H1 (cell line): Measurements from ENCODE around the gene ZNF629. TPM values are rescaled to one million over a fixed set of nuclear protein-coding genes. Genes with fewer than 3 reads are reported as not detected.

Experiments
- CTCF ChIA-PET: fragments of 300-600 bp; sonication (Branson Sonifier 250); formaldehyde crosslinking; loops from one replicate; lab custom pipeline; 2021; ENCODE audit not compliant: partially characterized antibody; lab: Charles Lee
- POLR2A ChIA-PET: fragments of 300-600 bp; sonication (Branson Sonifier 250); formaldehyde crosslinking; loops from one replicate; lab custom pipeline; 2021; ENCODE audit warnings: inconsistent platforms; ENCODE audit not compliant: partially characterized antibody; lab: Charles Lee
- DNase-seq, 2 experiments: peaks; one replicate each; pipeline versions ENCODE4 v3.0.0 to v3.0.0-alpha.2; 2010 to 2022; ENCODE audit warnings: low spot score in 2 of 2, low read depth in 1 of 2, mixed read lengths in 1 of 2
- FAIRE-seq: peaks from 2 replicates; lab custom pipeline; 2011; peaks lifted over from hg19 to GRCh38; lab: Jason Lieb, UNC
- H2AFZ ChIP-seq: 2 replicates; pipeline ENCODE4 v1.8.1; 2012; ENCODE audit warnings: low read length, inconsistent platforms
- H2AK5ac ChIP-seq: 2 replicates; pipeline ENCODE4 v1.6.1; 2013; ENCODE audit warnings: low read depth, low read length
- H2BK120ac ChIP-seq: replicated peaks from 2 replicates; pipeline ENCODE3; 2013; ENCODE audit warnings: low read depth, low read length, inconsistent platforms
- H2BK12ac ChIP-seq: 2 replicates; pipeline ENCODE4 v1.6.1; 2013; ENCODE audit warnings: low read depth, low read length
- H2BK15ac ChIP-seq: 2 replicates; pipeline ENCODE4 v1.6.1; 2013; ENCODE audit warnings: low read length
- H2BK20ac ChIP-seq: 2 replicates; pipeline ENCODE4 v1.6.1; 2013; ENCODE audit warnings: low read length
- H2BK5ac ChIP-seq: 2 replicates; pipeline ENCODE4 v1.6.1; 2013; ENCODE audit warnings: low read depth, low read length
- H3K14ac ChIP-seq: 2 replicates; pipeline ENCODE4 v1.6.1; 2013; ENCODE audit warnings: inconsistent platforms; ENCODE audit not compliant: insufficient read length
- H3K18ac ChIP-seq: 2 replicates; pipeline ENCODE4 v1.6.1; 2013; ENCODE audit warnings: low read length; ENCODE audit errors: extremely low read depth
- H3K23ac ChIP-seq: 2 replicates; pipeline ENCODE4 v1.6.1; 2013; ENCODE audit warnings: inconsistent platforms; ENCODE audit not compliant: insufficient read length
- H3K23me2 ChIP-seq: 2 replicates; pipeline ENCODE4 v1.6.1; 2013; ENCODE audit warnings: low read depth, low read length
- H3K27ac ChIP-seq: 2 replicates; pipeline ENCODE4 v1.6.1; 2011; ENCODE audit warnings: low read depth, low read length, inconsistent platforms
- H3K27me3 ChIP-seq, 4 experiments: replicated peaks in 1 of 4; 1 replicate in 1 of 4; 2 replicates in 3 of 4; pipeline versions ENCODE4 v1.6.1 to v1.8.1; 2011 to 2013; ENCODE audit warnings: low read length in 3 of 4, mild to moderate bottlenecking in 3 of 4, inconsistent platforms in 2 of 4, mixed read lengths in 2 of 4, moderate library complexity in 1 of 4; ENCODE audit not compliant: control insufficient read depth in 3 of 4, insufficient read depth in 3 of 4; ENCODE audit errors: extremely low read depth in 1 of 4
- H3K36me3 ChIP-seq, 4 experiments: 2 replicates each; pipeline versions ENCODE4 v1.6.1 to v1.8.1; 2011 to 2013; ENCODE audit warnings: mild to moderate bottlenecking in 4 of 4, low read length in 3 of 4, moderate library complexity in 2 of 4, control low read depth in 1 of 4, inconsistent platforms in 1 of 4; ENCODE audit not compliant: insufficient read depth in 4 of 4, control insufficient read depth in 2 of 4
- H3K4ac ChIP-seq: replicated peaks from 2 replicates; pipeline ENCODE3; 2013; ENCODE audit warnings: low read length, low read depth, mixed read lengths, inconsistent platforms; ENCODE audit not compliant: insufficient read length
- H3K4me1 ChIP-seq, 4 experiments: replicated peaks in 1 of 4; 1 replicate in 1 of 4; 2 replicates in 3 of 4; pipeline versions ENCODE4 v1.6.1 to v1.8.1; 2011 to 2013; ENCODE audit warnings: low read length in 3 of 4, inconsistent platforms in 2 of 4, mixed read lengths in 1 of 4; ENCODE audit not compliant: insufficient read depth in 4 of 4, control insufficient read depth in 3 of 4
- H3K4me2 ChIP-seq, 2 experiments: 2 replicates each; pipeline versions ENCODE4 v1.6.1 to v1.8.1; 2011 to 2013; ENCODE audit warnings: low read depth in 2 of 2, low read length in 2 of 2, control low read depth in 1 of 2, inconsistent platforms in 1 of 2, mild to moderate bottlenecking in 1 of 2; ENCODE audit not compliant: insufficient read depth in 1 of 2
- H3K4me3 ChIP-seq, 4 experiments: fragments of 200-600, 300-600 bp in 1 of 4; sonication (generic), shearing (Covaris generic), sonication (Bioruptor Twin) in 1 of 4; 2 replicates each; pipeline versions ENCODE4 v1.5.1 to v1.8.1; 2011 to 2016; ENCODE audit warnings: low read length in 4 of 4, low read depth in 3 of 4, control low read depth in 2 of 4, inconsistent platforms in 2 of 4, mild to moderate bottlenecking in 2 of 4, mixed read lengths in 1 of 4, moderate library complexity in 1 of 4; ENCODE audit not compliant: insufficient read depth in 2 of 4; ENCODE audit errors: extremely low read depth in 1 of 4
- H3K56ac ChIP-seq: replicated peaks from 2 replicates; pipeline ENCODE3; 2013; ENCODE audit warnings: low read depth, mild to moderate bottlenecking, mixed read lengths, low read length, inconsistent platforms; ENCODE audit not compliant: insufficient read length
- H3K79me1 ChIP-seq: 2 replicates; pipeline ENCODE4 v1.6.1; 2013; ENCODE audit warnings: low read depth, low read length, control low read depth
- H3K79me2 ChIP-seq, 2 experiments: 2 replicates each; pipeline versions ENCODE4 v1.6.1 to v1.8.1; 2012 to 2013; ENCODE audit warnings: low read length in 2 of 2, mild to moderate bottlenecking in 2 of 2, inconsistent platforms in 1 of 2; ENCODE audit not compliant: insufficient read depth in 2 of 2, control insufficient read depth in 1 of 2
- H3K9ac ChIP-seq, 4 experiments: replicated peaks in 1 of 4; 1 replicate in 1 of 4; 2 replicates in 3 of 4; pipeline versions ENCODE4 v1.6.1 to v1.8.1; 2011 to 2013; ENCODE audit warnings: low read depth in 3 of 4, low read length in 3 of 4, control low read depth in 2 of 4, mild to moderate bottlenecking in 2 of 4, moderate library complexity in 2 of 4, inconsistent platforms in 1 of 4; ENCODE audit errors: extremely low read depth in 1 of 4
- H3K9me3 ChIP-seq, 2 experiments: 2 replicates each; pipeline versions ENCODE4 v1.6.1 to v1.8.1; 2012 to 2013; ENCODE audit warnings: mild to moderate bottlenecking in 2 of 2, moderate library complexity in 2 of 2, control low read depth in 1 of 2, inconsistent platforms in 1 of 2, low read depth in 1 of 2, low read length in 1 of 2, mixed read lengths in 1 of 2; ENCODE audit not compliant: insufficient read depth in 2 of 2
- H4K20me1 ChIP-seq, 2 experiments: replicated peaks in 1 of 2; 2 replicates each; pipeline versions ENCODE3 to v1.8.1; 2011 to 2013; ENCODE audit warnings: inconsistent platforms in 2 of 2, low read length in 2 of 2, mild to moderate bottlenecking in 1 of 2; ENCODE audit not compliant: insufficient read depth in 2 of 2, control insufficient read depth in 1 of 2
- H4K5ac ChIP-seq: 2 replicates; pipeline ENCODE4 v1.6.1; 2013; ENCODE audit warnings: low read length, low read depth, mixed read lengths, inconsistent platforms; ENCODE audit not compliant: insufficient read length
- H4K8ac ChIP-seq: 2 replicates; pipeline ENCODE4 v1.8.0; 2013; ENCODE audit warnings: mild to moderate bottlenecking, moderate library complexity, low read length, inconsistent platforms; ENCODE audit not compliant: insufficient read depth; ENCODE audit errors: extremely low read depth
- H4K91ac ChIP-seq: replicated peaks from 2 replicates; pipeline ENCODE3; 2013; ENCODE audit warnings: low read length, mixed read lengths, inconsistent platforms; ENCODE audit not compliant: insufficient read length
- KDM5A ChIP-seq: fragments of 200-600 bp; IDR thresholded peaks from 2 replicates; pipeline ENCODE4 v1.7.1; 2012; ENCODE audit warnings: mild to moderate bottlenecking, low read length, inconsistent platforms, mixed read lengths
- POLR2AphosphoS5 ChIP-seq: IDR thresholded peaks from 2 replicates; pipeline ENCODE4 v1.6.1; 2011; ENCODE audit warnings: low read depth, low read length
- RFX5 ChIP-seq: IDR thresholded peaks from 2 replicates; pipeline ENCODE4 v1.6.1; 2011; ENCODE audit warnings: low read depth, low read length, improper control_type of control experiment, borderline replicate concordance
- SIX5 ChIP-seq: IDR thresholded peaks from 2 replicates; pipeline ENCODE4 v1.6.1; 2011; ENCODE audit warnings: mild to moderate bottlenecking, low read depth, low read length
- YY1 ChIP-seq: IDR thresholded peaks from 2 replicates; pipeline ENCODE4 v1.6.1; 2011; ENCODE audit warnings: low read depth, mild to moderate bottlenecking, low read length
- WGBS, 2 experiments: shearing (Covaris generic) in 1 of 2; methylation state at CpG; one replicate each; pipeline versions ENCODE4 v1.1.6 to v1.1.7; 2013 to 2015; ENCODE audit warnings: low lambda C conversion rate in 2 of 2, mixed read lengths in 2 of 2, inconsistent platforms in 1 of 2, low coverage in 1 of 2, missing lambda C conversion rate in 1 of 2; ENCODE audit not compliant: insufficient replicate concordance in 2 of 2, insufficient coverage in 1 of 2, insufficient read length in 1 of 2; ENCODE audit errors: extremely low coverage in 1 of 2, missing lambda C conversion rate in 1 of 2; 5-methylcytosine and 5-hydroxymethylcytosine counted together
- polyA plus RNA-seq, 7 experiments: library from polyadenylated mRNA; depleted of rRNA in 3 of 7; stranded (reverse) in 5 of 7; unstranded in 2 of 7; fragments of >200 nt in 5 of 7; fragments of 200-250 nt in 2 of 7; gene quantifications; 1 replicate in 5 of 7; 2 replicates in 1 of 7; 4 replicates in 1 of 7; pipeline versions ENCODE4 v1.2.1 to v1.2.3, GENCODE V29; 2011 to 2013; ENCODE audit warnings: missing spikeins in 2 of 7, mixed read lengths in 2 of 7
- total RNA-seq: library from RNA; stranded (reverse); fragmentation: NEBNext Ultra II Directional; extraction: Animal tissue kit (Norgen Biotek cat#: 25700); gene quantifications from 2 replicates; pipeline ENCODE4 v1.2.1, GENCODE V29; 2021

ZNF629 gene
- total and polyA plus RNA-seq, 2 of the 8 experiments (the other 6 are each of a cell fraction or from before 2014, with no cell fraction given), result 11.0 to 19.5 TPM

GRCh38 chr16:30753596-30753995 is 33.4 kb downstream of the ZNF629 start:
- Histone ChIP-seq H3K36me3 (peaks cover 6 to 29% (median 23%) of the 10 kb centered on the region in 4 experiments; a peak in 5 of 8 replicates), H3K4me3 (no peak overlapping the region), H2BK12ac (no peak overlapping the region), H2AFZ (no peak overlapping the region), H4K20me1 (peaks cover 3 to 11% of the 10 kb centered on the region in 2 experiments), H3K9ac (no peak overlapping the region), H4K91ac (no peak overlapping the region), H2BK120ac (no peak overlapping the region), H4K8ac (no peak overlapping the region), H3K18ac (no peak overlapping the region), H3K4me2 (no peak overlapping the region), H3K23ac (no peak overlapping the region), H3K79me2 (peaks cover 0 to 15% of the 10 kb centered on the region in 2 experiments; a peak in 2 of 4 replicates), H2BK5ac (no peak overlapping the region), H3K79me1 (peaks cover 8% of the 10 kb centered on the region; the same call in 1 of the 2 replicates), H4K5ac (no peak overlapping the region), H2BK15ac (no peak overlapping the region), H2AK5ac (no peak overlapping the region), H2BK20ac (no peak overlapping the region), H3K27me3 (no peaks in the 10 kb centered on the region), H3K56ac (no peak overlapping the region), H3K23me2 (peaks cover 4% of the 10 kb centered on the region; the same call in 1 of the 2 replicates), H3K9me3 (no peaks in the 10 kb centered on the region), H3K4ac (no peak overlapping the region), H3K14ac (no peak overlapping the region), H3K4me1 (peaks cover 0 to 4% (median 0%) of the 10 kb centered on the region in 4 experiments; a peak in 1 of 7 replicates), H3K27ac (no peak overlapping the region)
- DNase-seq (no peak), FAIRE-seq (no peak)
- 95% methylated on average over 4 of the region's 4 CpGs; no CpG with 5 or more reads in 1 of the 2 experiments for WGBS, 2 experiments
- POLR2A ChIA-PET, result interaction anchor here (1.9 to 7.1 kb wide), 3 partner anchors 7 to 56 kb away, joined by 4 to 92 read pairs (median 5); partner anchors contain the start of genes CFAP119 and RNF40
- TF ChIP-seq YY1 (no peak), RFX5 (no peak), SIX5 (no peak), KDM5A (no peak), POLR2AphosphoS5 (no peak)
- CTCF ChIA-PET, result interaction anchor here (0.6 kb wide), 1 partner anchor 334 kb away, joined by 4 read pairs; no protein-coding TSS in a partner anchor
